Measurements from ENCODE around the gene NOTCH2.

The NOTCH2 gene

DNA sequence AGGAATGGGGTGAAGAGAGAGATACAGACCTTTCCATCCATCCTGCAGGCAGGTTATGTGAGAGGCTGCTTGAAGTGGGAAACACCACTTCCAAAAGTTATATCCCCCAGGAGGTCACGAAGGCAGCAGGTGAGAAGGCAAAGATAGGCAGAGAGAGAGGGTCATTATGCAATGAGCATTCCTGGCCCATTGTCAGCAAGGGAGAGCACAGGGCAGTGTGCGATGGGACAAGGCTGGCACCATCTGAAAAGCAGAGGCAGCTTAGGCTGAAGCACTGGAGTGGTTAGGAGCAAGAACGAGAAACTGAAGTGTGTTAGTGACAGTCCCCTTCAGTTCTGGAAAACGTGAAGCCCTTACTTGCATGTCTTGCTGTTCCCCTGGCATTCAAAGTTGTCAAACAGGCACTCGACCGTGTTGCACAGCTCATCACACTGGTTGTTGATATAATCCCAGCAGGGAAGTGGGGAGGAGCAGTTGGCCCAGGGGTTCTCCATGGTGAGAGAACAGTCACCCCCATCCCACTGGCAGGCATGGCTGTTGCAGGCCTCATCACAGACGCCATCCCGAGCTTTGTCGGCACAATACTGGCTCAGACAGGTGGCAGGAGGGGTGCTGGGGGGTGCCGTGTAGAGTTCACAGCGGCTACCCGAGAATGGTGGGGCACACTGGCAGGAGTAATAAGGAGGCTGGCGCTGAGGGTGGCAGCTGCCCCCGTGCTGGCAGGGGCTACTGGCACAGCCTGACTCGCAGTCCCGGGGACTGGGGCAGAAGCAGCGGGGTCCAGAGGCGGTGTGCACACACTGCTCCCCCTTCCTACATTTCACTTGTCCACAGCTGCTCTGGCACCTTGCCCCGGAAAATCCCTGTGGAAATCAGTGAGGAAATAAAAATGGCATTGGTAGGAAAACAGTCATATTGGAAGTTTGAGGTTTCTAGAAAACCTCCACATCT is 144.2 kb downstream of the NOTCH2 start:
- TF ChIP-seq, protein P1, sequence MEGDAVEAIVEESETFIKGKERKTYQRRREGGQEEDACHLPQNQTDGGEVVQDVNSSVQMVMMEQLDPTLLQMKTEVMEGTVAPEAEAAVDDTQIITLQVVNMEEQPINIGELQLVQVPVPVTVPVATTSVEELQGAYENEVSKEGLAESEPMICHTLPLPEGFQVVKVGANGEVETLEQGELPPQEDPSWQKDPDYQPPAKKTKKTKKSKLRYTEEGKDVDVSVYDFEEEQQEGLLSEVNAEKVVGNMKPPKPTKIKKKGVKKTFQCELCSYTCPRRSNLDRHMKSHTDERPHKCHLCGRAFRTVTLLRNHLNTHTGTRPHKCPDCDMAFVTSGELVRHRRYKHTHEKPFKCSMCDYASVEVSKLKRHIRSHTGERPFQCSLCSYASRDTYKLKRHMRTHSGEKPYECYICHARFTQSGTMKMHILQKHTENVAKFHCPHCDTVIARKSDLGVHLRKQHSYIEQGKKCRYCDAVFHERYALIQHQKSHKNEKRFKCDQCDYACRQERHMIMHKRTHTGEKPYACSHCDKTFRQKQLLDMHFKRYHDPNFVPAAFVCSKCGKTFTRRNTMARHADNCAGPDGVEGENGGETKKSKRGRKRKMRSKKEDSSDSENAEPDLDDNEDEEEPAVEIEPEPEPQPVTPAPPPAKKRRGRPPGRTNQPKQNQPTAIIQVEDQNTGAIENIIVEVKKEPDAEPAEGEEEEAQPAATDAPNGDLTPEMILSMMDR (IDR thresholded peaks at IDR 0.05; ENCODE audit: poor library complexity, severe bottlenecking) = no peak
- Histone ChIP-seq H3K36me3 (ENCODE audit: low read depth) (peaks cover 69% of the 10 kb centered on the region), H3K4me1 (ENCODE audit: insufficient read depth, poor library complexity, severe bottlenecking) (peaks cover 3% of the 10 kb centered on the region), H3K27ac (ENCODE audit: poor library complexity, severe bottlenecking) (no peak overlapping the region), H3K27me3 (ENCODE audit: insufficient read depth, poor library complexity, severe bottlenecking) (no peaks in the 10 kb centered on the region), H3K4me3 (ENCODE audit: severe bottlenecking) (no peak overlapping the region), H3K9me3 (ENCODE audit: severe bottlenecking) (no peaks in the 10 kb centered on the region)
- DNase-seq (ENCODE audit: low spot score) (no peak), ATAC-seq (ENCODE audit: low read depth) (no peak)

DNA sequence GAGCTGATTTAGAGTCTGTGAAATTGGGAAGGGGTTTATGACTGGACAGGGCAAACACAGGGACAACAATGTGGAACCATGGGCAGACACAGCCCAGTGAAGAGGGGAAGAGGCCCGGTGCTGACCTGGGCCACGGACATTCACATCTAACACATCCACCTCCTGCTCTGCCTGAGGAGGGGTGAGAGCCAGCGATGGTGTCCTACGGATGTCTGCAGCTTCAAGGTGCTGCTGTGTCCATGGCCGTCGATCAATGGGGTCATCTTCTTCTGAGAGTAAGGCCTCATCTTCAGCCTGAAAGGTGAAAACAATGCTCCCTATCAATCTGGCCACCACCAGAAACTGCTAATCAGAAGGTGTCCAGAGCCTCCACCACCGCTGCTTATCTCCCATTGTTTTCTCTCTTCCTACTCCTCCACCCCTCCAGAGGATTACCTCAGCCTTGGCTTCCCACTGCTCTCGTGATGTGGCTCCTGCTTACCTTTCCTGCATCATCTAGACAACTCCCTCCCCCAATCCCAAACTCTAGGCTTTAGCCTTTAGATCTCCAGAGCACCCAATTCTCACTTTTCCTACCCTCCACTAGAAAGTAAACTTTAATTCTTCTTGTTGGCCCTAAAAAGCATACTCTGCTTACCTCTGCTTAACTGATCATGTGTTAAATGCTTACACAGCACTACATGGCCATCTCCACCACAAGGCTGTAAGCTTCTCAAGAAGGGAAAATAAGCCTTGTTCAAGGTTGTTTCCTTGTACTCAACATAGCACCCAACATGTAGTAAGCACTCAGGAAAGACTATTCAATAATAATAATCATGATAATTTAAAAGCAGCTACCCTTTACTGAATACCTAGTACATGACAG is 149.1 kb downstream of the NOTCH2 start:
- H3K4me1 ChIP-seq (ENCODE audit: insufficient read depth, poor library complexity, severe bottlenecking) = peaks cover 5% of the 10 kb centered on the region
- no peak for DNase-seq (ENCODE audit: low spot score)
- H3K36me3 ChIP-seq (ENCODE audit: low read depth) = peaks cover 79% of the 10 kb centered on the region
- no peaks in the 10 kb centered on the region for H3K9me3 ChIP-seq (ENCODE audit: severe bottlenecking)
- no peaks in the 10 kb centered on the region for H3K27me3 ChIP-seq (ENCODE audit: insufficient read depth, poor library complexity, severe bottlenecking)
- no peak overlapping the region for H3K27ac ChIP-seq (ENCODE audit: poor library complexity, severe bottlenecking)
- H3K4me3 ChIP-seq (ENCODE audit: severe bottlenecking) = no peak overlapping the region
- no peak for ATAC-seq (ENCODE audit: low read depth)
- TF ChIP-seq, protein P1 (IDR thresholded peaks at IDR 0.05; ENCODE audit: poor library complexity, severe bottlenecking) = no peak

GRCh38 chr1:119919241-119919640 is 150.2 kb downstream of the NOTCH2 start:
- ATAC-seq (ENCODE audit: low read depth) (no peak), DNase-seq (ENCODE audit: low spot score) (no peak)
- Histone ChIP-seq H3K4me3 (ENCODE audit: severe bottlenecking) (no peak overlapping the region), H3K4me1 (ENCODE audit: insufficient read depth, poor library complexity, severe bottlenecking) (peaks cover 5% of the 10 kb centered on the region), H3K9me3 (ENCODE audit: severe bottlenecking) (no peaks in the 10 kb centered on the region), H3K27ac (ENCODE audit: poor library complexity, severe bottlenecking) (no peak overlapping the region), H3K36me3 (ENCODE audit: low read depth) (peaks cover 76% of the 10 kb centered on the region), H3K27me3 (ENCODE audit: insufficient read depth, poor library complexity, severe bottlenecking) (no peaks in the 10 kb centered on the region)
- TF ChIP-seq, protein P1 (IDR thresholded peaks at IDR 0.05; ENCODE audit: poor library complexity, severe bottlenecking) = no peak

GRCh38 chr1:119918301-119918700 is 151.2 kb downstream of the NOTCH2 start:
- DNase-seq (ENCODE audit: low spot score) (no peak), ATAC-seq (ENCODE audit: low read depth) (no peak)
- Histone ChIP-seq H3K27ac (ENCODE audit: poor library complexity, severe bottlenecking) (no peak overlapping the region), H3K27me3 (ENCODE audit: insufficient read depth, poor library complexity, severe bottlenecking) (no peaks in the 10 kb centered on the region), H3K9me3 (ENCODE audit: severe bottlenecking) (no peaks in the 10 kb centered on the region), H3K36me3 (ENCODE audit: low read depth) (peaks cover 81% of the 10 kb centered on the region), H3K4me1 (ENCODE audit: insufficient read depth, poor library complexity, severe bottlenecking) (peaks cover 5% of the 10 kb centered on the region), H3K4me3 (ENCODE audit: severe bottlenecking) (no peak overlapping the region)
- TF ChIP-seq, protein P1 (IDR thresholded peaks at IDR 0.05; ENCODE audit: poor library complexity, severe bottlenecking) = no peak
